Daoy (cell line): ENCODE results near the gene CYREN. TPM values are rescaled to one million over a fixed set of nuclear protein-coding genes. Genes with fewer than 3 reads are reported as not detected.
"Not testable (repeated sequence)": the region's sequence is repeated elsewhere in the genome, so short reads cannot be mapped to it uniquely, and the experiment has no call there.

Experiments
- DNase-seq: peaks from one replicate; pipeline ENCODE4 v3.0.0-alpha.2; 2015; ENCODE audit warnings: low read depth
- total RNA-seq: library from RNA; depleted of rRNA; stranded (reverse); fragments of >200 nt; shearing (Covaris generic); gene quantifications from 2 replicates; pipeline ENCODE4 v1.2.3, GENCODE V29; 2014

CYREN gene
- total RNA-seq, 1 experiment from 2014 or later: 54.7 TPM

GRCh38 chr7:135177028-135177696 is 6.7 kb upstream of the CYREN start:
- DNase-seq: no peak

DNA sequence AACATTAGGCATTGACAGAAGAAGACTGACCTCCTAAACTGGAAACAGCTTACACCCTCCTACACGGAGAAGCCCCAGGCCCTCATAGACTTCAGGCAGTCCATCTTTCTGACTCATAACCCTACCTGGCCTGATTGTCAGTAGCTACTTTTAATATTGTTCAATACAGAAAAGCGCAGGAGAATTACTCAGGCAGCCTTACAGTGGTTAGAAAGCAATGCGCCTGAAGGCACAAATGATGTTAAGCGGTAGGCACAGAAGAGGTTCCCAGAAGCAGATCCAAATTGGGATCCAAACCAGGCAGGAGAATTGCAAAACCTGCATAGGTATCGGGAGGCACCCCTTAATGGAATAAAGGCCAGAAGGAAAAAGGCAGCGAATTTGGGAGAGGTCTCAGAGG is 5.4 kb upstream of the CYREN start:
- DNase-seq: no peak

- no peak for DNase-seq
Observed at GRCh38 chr7:135174941-135175340, 4.4 kb upstream of the CYREN start.

- DNase-seq: not testable (repeated sequence)
Observed at GRCh38 chr7:135173916-135174315, 3.4 kb upstream of the CYREN start.

DNA sequence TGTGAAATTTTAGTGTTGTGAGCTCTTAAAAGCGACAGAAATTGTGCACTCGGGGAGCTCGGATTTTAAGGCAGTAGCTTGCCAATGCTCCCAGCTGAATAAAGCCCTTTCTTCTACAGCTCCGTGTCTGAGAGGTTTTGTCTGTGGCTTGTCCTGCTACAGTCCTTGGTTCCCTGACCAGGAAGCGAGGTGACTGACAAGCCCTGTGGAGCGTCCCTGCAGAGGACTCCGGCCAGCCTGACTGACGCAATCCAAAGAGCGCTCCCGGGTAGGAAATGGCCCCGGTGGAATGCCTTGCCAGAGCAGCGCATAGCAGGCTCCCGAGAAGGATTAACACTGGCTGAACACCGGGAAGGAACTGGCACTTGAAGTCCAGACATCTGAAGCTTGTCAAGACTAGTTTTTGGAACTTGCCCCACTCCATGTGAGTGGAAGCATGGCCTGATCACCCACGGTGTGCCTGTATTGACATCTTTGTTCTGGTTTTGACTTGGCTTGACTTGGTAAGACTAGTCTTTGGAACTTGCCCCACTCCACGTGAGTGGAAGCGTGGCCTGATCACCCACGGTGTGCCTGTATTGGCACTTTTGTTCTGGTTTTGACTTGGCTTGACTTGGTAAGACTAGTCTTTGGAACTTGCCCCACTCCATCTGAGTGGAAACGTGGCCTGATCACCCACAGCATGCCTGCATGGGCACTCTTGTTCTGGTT is 1.2 kb upstream of the CYREN start:
- not testable (repeated sequence) for DNase-seq

DNA sequence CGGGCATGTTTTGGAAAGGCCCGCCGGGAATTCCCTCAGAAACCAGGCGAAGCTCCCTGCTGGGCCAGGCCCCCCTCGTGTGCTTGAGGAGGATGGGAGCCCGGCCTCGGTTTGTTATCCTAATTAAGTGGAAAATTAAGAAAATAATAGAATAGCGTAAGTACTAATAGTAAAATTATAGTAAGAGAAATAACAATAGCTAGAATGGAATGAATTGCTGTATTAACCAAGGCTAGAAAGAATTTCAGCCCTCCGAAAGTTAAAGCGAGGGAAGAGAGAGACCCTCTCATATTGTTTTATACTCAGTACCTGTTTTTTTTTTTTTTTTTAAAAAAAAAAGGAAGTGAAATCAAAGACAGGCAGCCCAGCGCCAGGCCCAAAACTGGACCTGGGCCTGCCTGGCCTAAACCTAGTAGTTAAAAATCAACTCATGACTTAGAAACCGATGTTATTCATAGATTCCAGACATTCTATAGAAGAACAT is 533 bp upstream of the CYREN start:
- not testable (repeated sequence) for DNase-seq

- DNase-seq: no peak
Observed at GRCh38 chr7:135169964-135170273, 588 bp downstream of the CYREN start.

GRCh38 chr7:135169141-135169963 is 1.2 kb downstream of the CYREN start:
- DNase-seq: peak; percentile 57

- DNase-seq: no peak
Observed at GRCh38 chr7:135168489-135169140, 1.9 kb downstream of the CYREN start.

DNA sequence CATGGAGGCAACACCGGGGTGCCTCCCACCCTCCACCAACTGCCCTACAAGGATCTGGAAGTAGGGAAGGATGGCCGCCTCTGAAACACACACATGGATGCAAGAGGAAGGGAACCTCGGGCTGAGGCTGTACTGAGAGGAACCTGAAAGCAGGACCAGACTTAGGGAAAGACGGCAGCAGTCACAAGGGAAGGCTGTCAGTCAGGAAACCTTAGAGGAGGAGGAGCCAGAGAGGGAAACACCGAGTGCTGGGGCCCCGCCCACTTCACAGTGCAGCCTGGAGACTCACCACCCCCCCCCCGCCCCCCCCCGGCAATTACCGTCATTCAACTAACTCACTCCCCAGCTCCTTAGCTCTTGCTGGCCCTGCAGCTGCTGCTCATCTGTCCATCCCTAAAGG is 2.5 kb downstream of the CYREN start:
- no peak for DNase-seq

GRCh38 chr7:135167365-135167917 is 3.1 kb downstream of the CYREN start:
- DNase-seq: no peak

GRCh38 chr7:135166338-135166990 is 4.0 kb downstream of the CYREN start:
- DNase-seq: no peak

DNA sequence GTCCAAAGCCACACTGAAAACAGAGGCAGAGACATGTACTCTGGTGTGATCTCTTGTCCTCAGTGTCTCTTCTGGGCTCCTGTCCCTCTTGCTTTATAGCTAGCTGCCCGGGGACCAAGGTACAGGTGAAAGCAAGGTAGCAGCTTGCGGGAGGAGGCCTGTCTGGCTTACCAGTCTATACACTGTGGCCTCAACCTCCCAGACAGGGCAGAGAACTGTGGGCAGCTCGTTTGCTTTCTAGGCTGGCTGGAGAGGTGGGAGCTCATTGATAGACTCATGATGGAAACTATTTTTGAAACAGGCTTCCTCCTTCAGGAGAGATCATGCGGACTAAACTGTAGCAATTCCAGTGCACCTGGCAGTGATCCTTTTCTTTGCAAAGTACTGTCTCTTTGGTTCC is 4.6 kb downstream of the CYREN start:
- no peak for DNase-seq

- no peak for DNase-seq
Observed at GRCh38 chr7:135164357-135165061, 6.0 kb downstream of the CYREN start.

DNA sequence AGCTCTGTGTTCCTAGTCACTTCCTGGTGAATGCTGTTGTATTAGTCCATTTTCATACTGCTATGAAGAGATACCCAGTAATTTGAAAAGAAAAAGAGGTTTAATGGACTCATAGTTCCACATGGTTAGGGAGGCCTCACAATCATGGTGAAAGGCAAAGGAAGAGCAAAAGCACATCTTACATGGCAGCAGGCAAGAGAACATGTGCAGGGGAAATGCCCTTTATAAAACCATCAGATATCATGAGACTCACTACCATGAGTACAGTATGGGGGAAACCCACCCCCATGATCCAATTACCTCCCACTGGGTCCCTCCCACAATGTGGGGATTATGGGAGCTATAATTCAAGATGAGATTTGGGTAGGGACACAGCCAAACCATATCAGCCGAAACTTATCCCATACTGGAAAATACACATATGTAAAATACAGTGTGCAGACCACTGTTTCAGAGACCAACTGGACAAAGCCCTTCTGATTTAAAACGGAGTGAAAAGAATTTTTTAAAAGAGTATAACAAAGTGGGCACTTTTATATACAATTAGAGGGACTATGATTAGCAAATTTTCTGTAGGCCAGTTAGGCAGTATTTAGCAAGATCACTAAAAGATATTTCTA is 8.0 kb downstream of the CYREN start:
- no peak for DNase-seq

GRCh38 chr7:135161669-135162068 is 8.8 kb downstream of the CYREN start:
- DNase-seq: no peak

GRCh38 chr7:135160858-135161653 is 9.5 kb downstream of the CYREN start:
- no peak for DNase-seq

- DNase-seq: peak; percentile 44
Observed at GRCh38 chr7:135160098-135160857, 10.2 kb downstream of the CYREN start.
